GM19438 (cell line): ENCODE results near the gene KIAA1217.

Experiments used
- ATAC-seq: cut with Tn5 transposase; IDR thresholded peaks from one replicate; pipeline ENCODE4 v1.9.1; 2021; ENCODE audit warnings: low read depth; ENCODE audit not compliant: unreplicated experiment

KIAA1217 gene

GRCh38 chr10:24278176-24278889 is 69.4 kb downstream of the KIAA1217 start:
- no peak for ATAC-seq

- no peak for ATAC-seq
Observed at GRCh38 chr10:24279166-24279565, 70.2 kb downstream of the KIAA1217 start.

GRCh38 chr10:24287559-24288195 is 78.7 kb downstream of the KIAA1217 start:
- no peak for ATAC-seq

- ATAC-seq = no peak
Observed at GRCh38 chr10:24288581-24288980, 79.6 kb downstream of the KIAA1217 start.

GRCh38 chr10:24289235-24289634 is 80.3 kb downstream of the KIAA1217 start:
- ATAC-seq = no peak

GRCh38 chr10:24292304-24293293 is 83.7 kb downstream of the KIAA1217 start:
- ATAC-seq = no peak

- no peak for ATAC-seq
Observed at GRCh38 chr10:24299578-24300260, 90.8 kb downstream of the KIAA1217 start.

GRCh38 chr10:24303522-24304310 is 94.8 kb downstream of the KIAA1217 start:
- no peak for ATAC-seq

GRCh38 chr10:24305551-24306506 is 96.9 kb downstream of the KIAA1217 start:
- no peak for ATAC-seq

GRCh38 chr10:24306507-24306875 is 97.6 kb downstream of the KIAA1217 start:
- ATAC-seq = no peak

- ATAC-seq = no peak
Observed at GRCh38 chr10:24307116-24307515, 98.2 kb downstream of the KIAA1217 start.

GRCh38 chr10:24307696-24308485 is 99.0 kb downstream of the KIAA1217 start:
- no peak for ATAC-seq

GRCh38 chr10:24310104-24310503 is 101.2 kb downstream of the KIAA1217 start:
- no peak for ATAC-seq

- no peak for ATAC-seq
Observed at GRCh38 chr10:24311888-24312287, 103.0 kb downstream of the KIAA1217 start.

GRCh38 chr10:24313283-24313682 is 104.3 kb downstream of the KIAA1217 start:
- no peak for ATAC-seq

GRCh38 chr10:24315211-24315610 is 106.3 kb downstream of the KIAA1217 start:
- ATAC-seq = no peak

GRCh38 chr10:24318517-24318916 is 109.6 kb downstream of the KIAA1217 start:
- ATAC-seq = no peak

GRCh38 chr10:24320373-24320772 is 111.4 kb downstream of the KIAA1217 start:
- no peak for ATAC-seq
